ENCODE measurements around the gene DCAF4. TPM values are rescaled to one million over a fixed set of nuclear protein-coding genes. Genes with fewer than 3 reads are reported as not detected.

DCAF4 gene
- total RNA-seq, 1 donor from 2014 or later: 7.7 TPM

DNA sequence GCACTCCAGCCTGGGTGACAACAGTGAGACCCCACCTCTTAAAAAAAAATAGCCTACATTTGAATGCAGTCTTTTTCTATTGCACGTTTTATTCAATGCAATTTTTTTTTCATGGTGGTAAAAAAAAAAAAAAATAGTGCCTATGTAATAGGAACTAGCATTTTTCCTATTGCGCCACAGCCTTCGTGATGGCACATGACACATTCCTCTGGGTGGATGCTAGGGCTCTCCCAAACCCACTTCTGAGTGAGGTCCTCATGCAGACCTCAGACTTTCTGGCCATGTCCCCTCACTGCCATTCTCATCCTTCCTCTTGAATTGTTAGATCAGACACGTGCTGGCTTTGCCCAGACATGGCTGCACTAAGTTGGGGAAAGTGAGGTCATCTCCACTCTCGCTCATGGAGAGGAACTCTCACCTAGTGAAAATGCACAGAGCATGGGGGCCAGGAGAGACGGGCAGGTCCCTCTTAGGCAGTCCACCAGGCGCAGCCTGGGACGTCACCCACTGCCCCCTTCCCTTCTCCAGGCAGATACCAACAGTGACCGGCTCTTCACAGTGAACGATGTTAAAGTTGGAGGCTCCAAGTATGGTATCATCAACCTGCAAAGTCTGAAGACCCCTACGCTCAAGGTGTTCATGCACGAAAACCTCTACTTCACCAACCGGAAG, 19.2 kb downstream of the DCAF4 start:
- no peak overlapping the region for H3K4me3 Mint-ChIP-seq (ENCODE audit: unreplicated experiment)
- H3K27ac Mint-ChIP-seq (ENCODE audit: unreplicated experiment): no peak overlapping the region
- H3K27me3 Mint-ChIP-seq (ENCODE audit: unreplicated experiment): peaks cover 6% of the 10 kb centered on the region
- H3K36me3 Mint-ChIP-seq (ENCODE audit: low read depth, unreplicated experiment): peaks cover 7% of the 10 kb centered on the region
- H3K9me3 Mint-ChIP-seq (ENCODE audit: unreplicated experiment): no peaks in the 10 kb centered on the region
- DNase-seq (ENCODE audit: low spot score): no peak
- H3K4me1 Mint-ChIP-seq (ENCODE audit: unreplicated experiment): no peaks in the 10 kb centered on the region
- TF ChIP-seq, protein P1, sequence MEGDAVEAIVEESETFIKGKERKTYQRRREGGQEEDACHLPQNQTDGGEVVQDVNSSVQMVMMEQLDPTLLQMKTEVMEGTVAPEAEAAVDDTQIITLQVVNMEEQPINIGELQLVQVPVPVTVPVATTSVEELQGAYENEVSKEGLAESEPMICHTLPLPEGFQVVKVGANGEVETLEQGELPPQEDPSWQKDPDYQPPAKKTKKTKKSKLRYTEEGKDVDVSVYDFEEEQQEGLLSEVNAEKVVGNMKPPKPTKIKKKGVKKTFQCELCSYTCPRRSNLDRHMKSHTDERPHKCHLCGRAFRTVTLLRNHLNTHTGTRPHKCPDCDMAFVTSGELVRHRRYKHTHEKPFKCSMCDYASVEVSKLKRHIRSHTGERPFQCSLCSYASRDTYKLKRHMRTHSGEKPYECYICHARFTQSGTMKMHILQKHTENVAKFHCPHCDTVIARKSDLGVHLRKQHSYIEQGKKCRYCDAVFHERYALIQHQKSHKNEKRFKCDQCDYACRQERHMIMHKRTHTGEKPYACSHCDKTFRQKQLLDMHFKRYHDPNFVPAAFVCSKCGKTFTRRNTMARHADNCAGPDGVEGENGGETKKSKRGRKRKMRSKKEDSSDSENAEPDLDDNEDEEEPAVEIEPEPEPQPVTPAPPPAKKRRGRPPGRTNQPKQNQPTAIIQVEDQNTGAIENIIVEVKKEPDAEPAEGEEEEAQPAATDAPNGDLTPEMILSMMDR (IDR thresholded peaks at IDR 0.05; ENCODE audit: unreplicated experiment): no peak

DNA sequence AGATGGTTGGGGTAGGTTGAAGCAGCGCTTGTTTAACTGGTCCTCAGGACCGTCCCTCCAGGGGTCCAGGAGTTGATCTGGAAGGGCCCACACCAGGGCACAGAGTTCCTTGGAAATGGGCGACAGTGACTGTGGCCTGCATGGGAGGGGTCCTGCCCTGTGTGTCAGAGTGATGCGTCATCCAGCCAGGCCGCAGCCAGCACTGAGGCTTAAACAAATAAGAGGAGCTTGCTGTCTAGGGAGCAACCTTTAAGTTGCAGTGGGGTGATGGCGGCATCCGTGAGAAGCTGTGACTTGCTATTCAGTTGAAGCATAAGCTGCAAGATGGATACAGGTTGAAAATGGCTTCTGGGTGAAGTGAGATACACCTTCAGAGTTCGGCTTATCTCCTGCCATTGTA, 20.2 kb downstream of the DCAF4 start:
- no peaks in the 10 kb centered on the region for H3K9me3 Mint-ChIP-seq (ENCODE audit: unreplicated experiment)
- H3K36me3 Mint-ChIP-seq (ENCODE audit: low read depth, unreplicated experiment): peaks cover 7% of the 10 kb centered on the region
- no peak overlapping the region for H3K27ac Mint-ChIP-seq (ENCODE audit: unreplicated experiment)
- DNase-seq (ENCODE audit: low spot score): no peak
- TF ChIP-seq, protein P1 (IDR thresholded peaks at IDR 0.05; ENCODE audit: unreplicated experiment): no peak
- peaks cover 8% of the 10 kb centered on the region for H3K27me3 Mint-ChIP-seq (ENCODE audit: unreplicated experiment)
- H3K4me3 Mint-ChIP-seq (ENCODE audit: unreplicated experiment): no peak overlapping the region
- no peaks in the 10 kb centered on the region for H3K4me1 Mint-ChIP-seq (ENCODE audit: unreplicated experiment)

DNA sequence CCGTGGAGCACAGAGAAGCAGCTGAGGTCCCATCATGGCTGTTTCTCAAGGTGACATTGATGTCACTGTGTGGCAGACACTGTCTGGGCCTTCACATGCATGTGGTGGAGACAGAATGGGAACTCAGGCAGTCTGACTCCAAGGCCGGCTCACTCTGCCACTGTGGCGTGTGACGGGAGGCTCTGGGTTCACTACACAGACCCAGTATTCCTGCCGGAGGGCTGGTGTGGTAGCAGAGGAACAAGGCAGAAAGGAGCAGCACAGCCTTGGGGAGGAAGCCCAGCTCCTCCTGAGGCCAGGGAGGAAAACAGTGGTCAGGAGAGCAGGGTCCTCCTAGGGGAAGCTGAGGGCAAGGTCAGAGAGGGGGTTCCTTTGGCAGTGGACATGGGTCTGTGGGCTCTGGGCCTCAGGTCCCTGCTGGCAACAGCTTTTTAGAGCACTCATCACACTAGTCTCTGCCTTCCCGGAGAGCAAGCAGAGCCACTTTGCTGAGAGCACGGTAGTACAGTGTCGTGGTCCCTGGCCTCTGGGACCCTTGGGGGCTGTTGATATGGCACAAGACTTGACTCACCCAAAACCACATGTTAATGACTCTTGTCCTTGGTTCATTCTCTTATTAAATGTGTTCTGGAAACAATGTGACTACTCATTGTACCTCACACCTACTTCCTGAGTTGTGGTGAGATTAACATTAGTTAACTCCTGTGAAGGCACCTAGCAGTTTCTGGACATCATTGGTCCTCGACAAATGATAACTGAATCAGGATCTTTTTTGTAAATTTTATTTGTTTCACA, 21.3 kb downstream of the DCAF4 start:
- TF ChIP-seq, protein P1 (IDR thresholded peaks at IDR 0.05; ENCODE audit: unreplicated experiment): no peak

DNA sequence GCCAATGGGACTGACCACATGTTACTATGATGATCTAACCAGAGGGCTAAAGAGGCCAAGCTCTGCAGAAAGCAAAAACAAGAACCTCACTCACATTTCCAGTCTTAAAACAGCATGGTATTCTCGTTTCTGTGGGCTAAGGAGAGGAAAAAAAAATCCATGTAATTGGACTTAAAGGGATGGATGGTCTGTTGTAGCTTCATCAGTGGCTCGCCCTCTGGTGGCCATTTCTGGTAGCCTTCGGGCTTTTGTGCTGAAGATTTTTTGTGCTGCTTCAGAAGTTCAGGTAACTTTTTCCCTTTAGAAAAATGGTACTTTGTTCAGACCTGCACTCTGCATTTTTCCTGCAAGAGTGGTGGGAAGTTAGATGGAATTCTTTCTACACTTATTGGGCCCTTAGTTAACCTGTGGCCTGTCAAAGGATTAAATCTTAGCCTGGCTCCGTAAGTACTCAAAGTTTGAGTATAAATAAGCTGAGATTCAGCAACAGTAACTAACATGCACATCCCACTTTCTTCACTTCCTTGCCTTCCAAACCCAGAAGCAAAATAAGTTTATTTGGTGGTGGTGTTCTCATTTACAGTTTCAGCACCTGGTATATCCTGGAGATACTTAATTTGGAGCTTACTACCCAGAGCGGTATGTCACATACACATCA, 22.3 kb downstream of the DCAF4 start:
- H3K4me3 Mint-ChIP-seq (ENCODE audit: unreplicated experiment): no peak overlapping the region
- DNase-seq (ENCODE audit: low spot score): peak; percentile 75
- no peaks in the 10 kb centered on the region for H3K4me1 Mint-ChIP-seq (ENCODE audit: unreplicated experiment)
- H3K36me3 Mint-ChIP-seq (ENCODE audit: low read depth, unreplicated experiment): peaks cover 4% of the 10 kb centered on the region
- H3K27me3 Mint-ChIP-seq (ENCODE audit: unreplicated experiment): peaks cover 8% of the 10 kb centered on the region
- no peaks in the 10 kb centered on the region for H3K9me3 Mint-ChIP-seq (ENCODE audit: unreplicated experiment)
- H3K27ac Mint-ChIP-seq (ENCODE audit: unreplicated experiment): no peak overlapping the region
- TF ChIP-seq, protein P1 (IDR thresholded peaks at IDR 0.05; ENCODE audit: unreplicated experiment): peak; percentile 93

More for the DNA sequence above, 21.3 kb downstream of the DCAF4 start:
- Mint-ChIP-seq H3K27ac (ENCODE audit: unreplicated experiment) (no peak overlapping the region), H3K36me3 (ENCODE audit: low read depth, unreplicated experiment) (peaks cover 6% of the 10 kb centered on the region), H3K4me3 (ENCODE audit: unreplicated experiment) (no peak overlapping the region), H3K4me1 (ENCODE audit: unreplicated experiment) (no peaks in the 10 kb centered on the region), H3K27me3 (ENCODE audit: unreplicated experiment) (peaks cover 8% of the 10 kb centered on the region), H3K9me3 (ENCODE audit: unreplicated experiment) (no peaks in the 10 kb centered on the region)
- no peak for DNase-seq (ENCODE audit: low spot score)
